ENCODE data around the gene MAP1LC3C.

MAP1LC3C gene

GRCh38 chr1:242023805-242024204, 24.9 kb upstream of the MAP1LC3C start:
- TF ChIP-seq, protein P1, sequence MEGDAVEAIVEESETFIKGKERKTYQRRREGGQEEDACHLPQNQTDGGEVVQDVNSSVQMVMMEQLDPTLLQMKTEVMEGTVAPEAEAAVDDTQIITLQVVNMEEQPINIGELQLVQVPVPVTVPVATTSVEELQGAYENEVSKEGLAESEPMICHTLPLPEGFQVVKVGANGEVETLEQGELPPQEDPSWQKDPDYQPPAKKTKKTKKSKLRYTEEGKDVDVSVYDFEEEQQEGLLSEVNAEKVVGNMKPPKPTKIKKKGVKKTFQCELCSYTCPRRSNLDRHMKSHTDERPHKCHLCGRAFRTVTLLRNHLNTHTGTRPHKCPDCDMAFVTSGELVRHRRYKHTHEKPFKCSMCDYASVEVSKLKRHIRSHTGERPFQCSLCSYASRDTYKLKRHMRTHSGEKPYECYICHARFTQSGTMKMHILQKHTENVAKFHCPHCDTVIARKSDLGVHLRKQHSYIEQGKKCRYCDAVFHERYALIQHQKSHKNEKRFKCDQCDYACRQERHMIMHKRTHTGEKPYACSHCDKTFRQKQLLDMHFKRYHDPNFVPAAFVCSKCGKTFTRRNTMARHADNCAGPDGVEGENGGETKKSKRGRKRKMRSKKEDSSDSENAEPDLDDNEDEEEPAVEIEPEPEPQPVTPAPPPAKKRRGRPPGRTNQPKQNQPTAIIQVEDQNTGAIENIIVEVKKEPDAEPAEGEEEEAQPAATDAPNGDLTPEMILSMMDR (IDR thresholded peaks at IDR 0.05; ENCODE audit: low read length), result no peak
- TF ChIP-seq EZH2phosphoT487 (IDR thresholded peaks at IDR 0.05; ENCODE audit: low read length) (no peak), EZH2 (optimal IDR thresholded peaks at IDR 0.05; ENCODE audit: low read depth, low read length) (no peak)
- no peaks in the 10 kb centered on the region for H3K36me3 ChIP-seq (replicated peaks; ENCODE audit: insufficient read depth, low read length)
- no peak for DNase-seq

DNA sequence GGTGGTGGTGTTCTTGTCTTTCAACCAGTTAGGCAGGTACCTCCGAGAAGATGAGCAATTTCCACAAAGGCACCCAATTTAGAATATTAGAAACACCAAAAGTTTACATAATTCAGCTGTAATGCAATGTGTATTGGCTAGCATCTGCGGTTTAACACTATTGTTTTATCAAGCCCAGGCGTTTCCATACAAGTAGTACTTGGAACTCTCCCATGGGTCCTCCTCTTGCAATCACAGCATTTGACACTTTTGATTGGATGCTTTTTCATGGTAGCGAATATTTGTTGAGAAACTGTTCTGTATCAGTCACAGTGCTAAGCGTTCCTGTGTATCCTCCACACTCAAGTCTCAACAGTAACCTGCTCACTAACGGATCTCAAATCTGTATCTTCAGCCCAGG, 20.1 kb upstream of the MAP1LC3C start:
- no peak overlapping the region for H3K4me3 ChIP-seq (ENCODE audit: low read length)
- DNase-seq, result no peak
- no peaks in the 10 kb centered on the region for H3K9me2 ChIP-seq (replicated peaks; ENCODE audit: insufficient read depth, low read length)
- H4K20me1 ChIP-seq (ENCODE audit: insufficient read depth, low read length), result no peaks in the 10 kb centered on the region
- H3K9ac ChIP-seq (ENCODE audit: low read length), result no peak overlapping the region
- TF ChIP-seq, protein P1 (IDR thresholded peaks at IDR 0.05; ENCODE audit: low read length), result no peak
- TF ChIP-seq EZH2phosphoT487 (IDR thresholded peaks at IDR 0.05; ENCODE audit: low read length) (no peak), EZH2 (optimal IDR thresholded peaks at IDR 0.05; ENCODE audit: low read depth, low read length) (no peak)
- H3K4me1 ChIP-seq (ENCODE audit: low read length), result no peaks in the 10 kb centered on the region
- no peak overlapping the region for H3K4me2 ChIP-seq (ENCODE audit: low read depth, low read length)
- no peak overlapping the region for H2AFZ ChIP-seq (ENCODE audit: low read length)
- no peaks in the 10 kb centered on the region for H3K79me2 ChIP-seq (ENCODE audit: low read length)
- no peaks in the 10 kb centered on the region for H3K9me3 ChIP-seq (replicated peaks; ENCODE audit: insufficient read depth, low read length)
- H3K27ac ChIP-seq (ENCODE audit: low read length), result no peak overlapping the region
- H3F3A ChIP-seq (ENCODE audit: insufficient read depth, low read length), result no peaks in the 10 kb centered on the region
- H3K27me3 ChIP-seq (replicated peaks; ENCODE audit: insufficient read depth, low read length), result no peaks in the 10 kb centered on the region
- H3K36me3 ChIP-seq (replicated peaks; ENCODE audit: insufficient read depth, low read length), result no peaks in the 10 kb centered on the region

More at GRCh38 chr1:242023805-242024204, 24.9 kb upstream of the MAP1LC3C start:
- Histone ChIP-seq H3K4me3 (ENCODE audit: low read length) (no peak overlapping the region), H3K9me2 (replicated peaks; ENCODE audit: insufficient read depth, low read length) (no peaks in the 10 kb centered on the region), H3K4me1 (ENCODE audit: low read length) (no peaks in the 10 kb centered on the region), H3K9me3 (replicated peaks; ENCODE audit: insufficient read depth, low read length) (no peaks in the 10 kb centered on the region), H3K79me2 (ENCODE audit: low read length) (no peaks in the 10 kb centered on the region), H2AFZ (ENCODE audit: low read length) (no peak overlapping the region), H3K9ac (ENCODE audit: low read length) (no peak overlapping the region), H3K27me3 (replicated peaks; ENCODE audit: insufficient read depth, low read length) (no peaks in the 10 kb centered on the region), H4K20me1 (ENCODE audit: insufficient read depth, low read length) (no peaks in the 10 kb centered on the region), H3K4me2 (ENCODE audit: low read depth, low read length) (no peak overlapping the region), H3K27ac (ENCODE audit: low read length) (no peak overlapping the region), H3F3A (ENCODE audit: insufficient read depth, low read length) (no peaks in the 10 kb centered on the region)

GRCh38 chr1:242017580-242018233, 18.8 kb upstream of the MAP1LC3C start:
- Histone ChIP-seq H2AFZ (ENCODE audit: low read length) (no peak overlapping the region), H3K79me2 (ENCODE audit: low read length) (no peaks in the 10 kb centered on the region), H3K4me2 (ENCODE audit: low read depth, low read length) (no peak overlapping the region), H3K9me3 (replicated peaks; ENCODE audit: insufficient read depth, low read length) (no peaks in the 10 kb centered on the region), H3K4me1 (ENCODE audit: low read length) (no peaks in the 10 kb centered on the region), H3K9me2 (replicated peaks; ENCODE audit: insufficient read depth, low read length) (no peaks in the 10 kb centered on the region), H3K9ac (ENCODE audit: low read length) (no peak overlapping the region), H3F3A (ENCODE audit: insufficient read depth, low read length) (no peaks in the 10 kb centered on the region), H4K20me1 (ENCODE audit: insufficient read depth, low read length) (no peaks in the 10 kb centered on the region), H3K36me3 (replicated peaks; ENCODE audit: insufficient read depth, low read length) (no peaks in the 10 kb centered on the region), H3K27ac (ENCODE audit: low read length) (no peak overlapping the region), H3K4me3 (ENCODE audit: low read length) (no peak overlapping the region), H3K27me3 (replicated peaks; ENCODE audit: insufficient read depth, low read length) (no peaks in the 10 kb centered on the region)
- peak; percentile 76 for DNase-seq
- no peak for TF ChIP-seq EZH2phosphoT487 (IDR thresholded peaks at IDR 0.05; ENCODE audit: low read length)
- TF ChIP-seq, protein P1 (IDR thresholded peaks at IDR 0.05; ENCODE audit: low read length), result peak; percentile 74

Data from MM.1S (cell line).